HL-60 (cell line): ENCODE results near the gene CPB2.

Experiments
- DNase-seq, 2 experiments: peaks; one replicate each; pipeline ENCODE4 v3.0.0-alpha.2; 2010 to 2020; ENCODE audit warnings: low read depth in 1 of 2, low spot score in 1 of 2
- H3K27ac ChIP-seq: fragments of 250-450 bp; sonication (Bioruptor Pico); replicated peaks from 2 replicates; pipeline ENCODE4 v1.5.1; 2020; ENCODE audit warnings: mild to moderate bottlenecking, moderate library complexity
- H3K27me3 ChIP-seq: fragments of 250-450 bp; sonication (Bioruptor Pico); 2 replicates; pipeline ENCODE4 v1.5.1; 2021; ENCODE audit warnings: mild to moderate bottlenecking, moderate library complexity; ENCODE audit not compliant: insufficient read depth, poor library complexity, severe bottlenecking
- H3K4me3 ChIP-seq: replicated peaks from 2 replicates; pipeline ENCODE4 v1.5.1; 2011; ENCODE audit warnings: mild to moderate bottlenecking, control low read depth, low read length; ENCODE audit not compliant: insufficient read depth
- GABPA ChIP-seq: IDR thresholded peaks from 2 replicates; pipeline ENCODE4 v1.6.1; 2012; ENCODE audit warnings: low read depth
- POLR2AphosphoS5 ChIP-seq: IDR thresholded peaks from 2 replicates; pipeline ENCODE4 v1.6.1; 2012; ENCODE audit warnings: low read depth
- SPI1 ChIP-seq: IDR thresholded peaks from 2 replicates; pipeline ENCODE4 v1.6.1; 2012; ENCODE audit warnings: low read depth, mild to moderate bottlenecking, borderline replicate concordance
- TF ChIP-seq, protein P1 (sequence below): IDR thresholded peaks from 2 replicates; pipeline ENCODE4 v1.6.1; 2012; ENCODE audit warnings: low read depth; ENCODE audit not compliant: insufficient replicate concordance
- TF ChIP-seq, protein P2 (sequence below): IDR thresholded peaks from one replicate; pipeline ENCODE4 v1.5.1; 2011; ENCODE audit warnings: low read length, control low read depth, inconsistent platforms; ENCODE audit not compliant: insufficient read depth

The CPB2 gene

DNA sequence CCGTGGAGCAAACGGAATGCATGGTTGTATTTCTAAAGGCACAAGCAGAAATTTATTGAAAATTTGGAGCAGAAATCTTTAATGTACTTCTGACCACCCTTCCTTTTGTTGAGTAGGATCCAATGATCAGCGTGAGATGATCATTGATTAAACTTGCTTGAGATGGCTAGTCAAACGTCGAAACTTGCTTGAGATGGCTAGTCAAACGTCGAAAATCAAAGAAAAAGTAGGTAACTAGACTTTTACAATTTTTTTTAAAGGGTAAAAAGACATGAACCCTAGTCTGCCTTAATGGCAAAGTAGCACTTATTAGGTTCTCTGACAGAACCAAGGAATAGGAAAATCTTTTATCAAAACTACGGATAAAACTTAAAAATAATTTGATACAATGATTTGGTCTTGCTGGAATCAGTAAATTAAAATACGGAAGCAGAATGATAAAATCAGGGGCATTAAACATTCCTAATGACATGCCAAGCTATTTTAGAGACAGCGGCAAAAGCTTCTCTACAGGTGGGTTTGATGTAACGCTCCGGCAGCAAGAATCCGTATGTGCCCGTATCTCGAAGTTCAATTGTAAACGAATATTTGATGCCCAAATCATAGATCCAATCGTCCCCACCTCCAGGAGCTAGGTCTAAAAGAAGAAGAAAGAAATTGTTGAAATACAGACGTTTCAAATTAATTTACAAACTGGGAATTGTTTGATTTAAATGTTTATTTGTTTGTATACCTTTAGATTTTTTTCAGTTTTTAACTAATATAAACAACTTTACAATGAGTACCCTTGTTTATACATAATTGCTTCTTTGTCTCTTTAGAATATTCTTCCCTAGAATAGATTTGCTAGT is 51.4 kb downstream of the CPB2 start:
- TF ChIP-seq POLR2AphosphoS5 (no peak), SPI1 (no peak), GABPA (no peak)
- TF ChIP-seq, protein P1, sequence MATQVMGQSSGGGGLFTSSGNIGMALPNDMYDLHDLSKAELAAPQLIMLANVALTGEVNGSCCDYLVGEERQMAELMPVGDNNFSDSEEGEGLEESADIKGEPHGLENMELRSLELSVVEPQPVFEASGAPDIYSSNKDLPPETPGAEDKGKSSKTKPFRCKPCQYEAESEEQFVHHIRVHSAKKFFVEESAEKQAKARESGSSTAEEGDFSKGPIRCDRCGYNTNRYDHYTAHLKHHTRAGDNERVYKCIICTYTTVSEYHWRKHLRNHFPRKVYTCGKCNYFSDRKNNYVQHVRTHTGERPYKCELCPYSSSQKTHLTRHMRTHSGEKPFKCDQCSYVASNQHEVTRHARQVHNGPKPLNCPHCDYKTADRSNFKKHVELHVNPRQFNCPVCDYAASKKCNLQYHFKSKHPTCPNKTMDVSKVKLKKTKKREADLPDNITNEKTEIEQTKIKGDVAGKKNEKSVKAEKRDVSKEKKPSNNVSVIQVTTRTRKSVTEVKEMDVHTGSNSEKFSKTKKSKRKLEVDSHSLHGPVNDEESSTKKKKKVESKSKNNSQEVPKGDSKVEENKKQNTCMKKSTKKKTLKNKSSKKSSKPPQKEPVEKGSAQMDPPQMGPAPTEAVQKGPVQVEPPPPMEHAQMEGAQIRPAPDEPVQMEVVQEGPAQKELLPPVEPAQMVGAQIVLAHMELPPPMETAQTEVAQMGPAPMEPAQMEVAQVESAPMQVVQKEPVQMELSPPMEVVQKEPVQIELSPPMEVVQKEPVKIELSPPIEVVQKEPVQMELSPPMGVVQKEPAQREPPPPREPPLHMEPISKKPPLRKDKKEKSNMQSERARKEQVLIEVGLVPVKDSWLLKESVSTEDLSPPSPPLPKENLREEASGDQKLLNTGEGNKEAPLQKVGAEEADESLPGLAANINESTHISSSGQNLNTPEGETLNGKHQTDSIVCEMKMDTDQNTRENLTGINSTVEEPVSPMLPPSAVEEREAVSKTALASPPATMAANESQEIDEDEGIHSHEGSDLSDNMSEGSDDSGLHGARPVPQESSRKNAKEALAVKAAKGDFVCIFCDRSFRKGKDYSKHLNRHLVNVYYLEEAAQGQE: no peak
- Histone ChIP-seq H3K4me3 (peak overlapping the region; percentile 69), H3K27me3 (no peaks in the 10 kb centered on the region), H3K27ac (no peak overlapping the region)
- no peak for DNase-seq

GRCh38 chr13:46052319-46053161 is 52.3 kb downstream of the CPB2 start, which contains the start of gene ZC3H13:
ZC3H13 (minus strand) TSS chr13:46052746; CDS start chr13:46045507, 7,239 bp downstream.
- DNase-seq: peak; percentile 89 to 98
- peak; percentile 55; the same call in 1 of the 2 replicates for TF ChIP-seq SPI1
- TF ChIP-seq GABPA: peak; percentile 91
- TF ChIP-seq, protein P1: peak; percentile 70
- TF ChIP-seq POLR2AphosphoS5: peak; percentile 87
- TF ChIP-seq, protein P2, sequence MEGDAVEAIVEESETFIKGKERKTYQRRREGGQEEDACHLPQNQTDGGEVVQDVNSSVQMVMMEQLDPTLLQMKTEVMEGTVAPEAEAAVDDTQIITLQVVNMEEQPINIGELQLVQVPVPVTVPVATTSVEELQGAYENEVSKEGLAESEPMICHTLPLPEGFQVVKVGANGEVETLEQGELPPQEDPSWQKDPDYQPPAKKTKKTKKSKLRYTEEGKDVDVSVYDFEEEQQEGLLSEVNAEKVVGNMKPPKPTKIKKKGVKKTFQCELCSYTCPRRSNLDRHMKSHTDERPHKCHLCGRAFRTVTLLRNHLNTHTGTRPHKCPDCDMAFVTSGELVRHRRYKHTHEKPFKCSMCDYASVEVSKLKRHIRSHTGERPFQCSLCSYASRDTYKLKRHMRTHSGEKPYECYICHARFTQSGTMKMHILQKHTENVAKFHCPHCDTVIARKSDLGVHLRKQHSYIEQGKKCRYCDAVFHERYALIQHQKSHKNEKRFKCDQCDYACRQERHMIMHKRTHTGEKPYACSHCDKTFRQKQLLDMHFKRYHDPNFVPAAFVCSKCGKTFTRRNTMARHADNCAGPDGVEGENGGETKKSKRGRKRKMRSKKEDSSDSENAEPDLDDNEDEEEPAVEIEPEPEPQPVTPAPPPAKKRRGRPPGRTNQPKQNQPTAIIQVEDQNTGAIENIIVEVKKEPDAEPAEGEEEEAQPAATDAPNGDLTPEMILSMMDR: no peak
- H3K27ac ChIP-seq: peak within 1 kb of the TSS; percentile 88

GRCh38 chr13:46051968-46052318 is 52.9 kb downstream of the CPB2 start:
- Histone ChIP-seq H3K27me3 (no peaks in the 10 kb centered on the region), H3K4me3 (peak overlapping the region; percentile 69), H3K27ac (peak overlapping the region; percentile 88)
- DNase-seq: no peak
- TF ChIP-seq POLR2AphosphoS5 (no peak), SPI1 (no peak), GABPA (no peak)
- TF ChIP-seq, protein P1: no peak
- TF ChIP-seq, protein P2: no peak

More at GRCh38 chr13:46052319-46053161, 52.3 kb downstream of the CPB2 start, which contains the start of gene ZC3H13:
- Histone ChIP-seq H3K27me3 (no peaks in the 10 kb centered on the region), H3K4me3 (peak within 1 kb of the TSS; percentile 69)
